Adrenal gland (tissue), 12 donors: Measurements from ENCODE around the gene ACY1. TPM values are rescaled to one million over a fixed set of nuclear protein-coding genes. Genes with fewer than 3 reads are reported as not detected.
A peak's percentile ranks its signal among the peaks of the same experiment; 100 is the strongest.

Experiments
- DNase-seq, 7 donors: peaks; one replicate each; pipeline ENCODE4 v3.0.0-alpha.2; 2019 to 2020
- H3K27ac ChIP-seq, 5 donors: fragments of 200-600 bp; sonication (generic) in 4 of 5; 1 replicate in 3 of 5; 2 replicates in 2 of 5; pipeline versions ENCODE4 v1.5.1 to v1.8.0; 2016 to 2020; ENCODE audit warnings: mild to moderate bottlenecking in 1 of 5
- H3K27me3 ChIP-seq: fragments of 200-600 bp; 2 replicates; pipeline ENCODE4 v1.8.0; 2021
- H3K36me3 ChIP-seq, 2 donors: fragments of 200-600 bp; replicated peaks in 1 of 2; 1 replicate in 1 of 2; 2 replicates in 1 of 2; pipeline versions ENCODE4 v1.5.1 to v1.8.0; 2018 to 2022
- H3K4me1 ChIP-seq, 2 donors: fragments of 200-600 bp; replicated peaks in 1 of 2; 1 replicate in 1 of 2; 2 replicates in 1 of 2; pipeline versions ENCODE4 v1.5.1 to v1.8.0; 2018 to 2021
- H3K4me3 ChIP-seq, 4 donors: fragments of 200-600 bp; sonication (generic) in 3 of 4; one replicate each; pipeline ENCODE4 v1.5.1; 2016 to 2018
- H3K9me3 ChIP-seq, 3 donors: fragments of 200-600 bp; sonication (generic) in 1 of 3; replicated peaks in 1 of 3; 1 replicate in 2 of 3; 2 replicates in 1 of 3; pipeline versions ENCODE4 v1.5.1 to v1.8.0; 2016 to 2021
- POLR2A ChIP-seq, 2 donors: fragments of 450-650 bp; IDR thresholded peaks; one replicate each; pipeline ENCODE4 v1.6.1; 2017; ENCODE audit warnings: antibody characterized with exemption in 2 of 2, mild to moderate bottlenecking in 2 of 2, moderate library complexity in 1 of 2
- WGBS, 4 donors: extraction: QIAGEN DNeasy Blood & Tissue Kit in 2 of 4; methylation state at CpG; one replicate each; pipeline versions ENCODE4 v1.1.5 to v1.1.7; 2013 to 2017; 5-methylcytosine and 5-hydroxymethylcytosine counted together
- intact Hi-C, 2 donors: fragments of 100-400 bp; cut with DNase I; formaldehyde crosslinking; loops; one replicate each; pipeline versions ENCODE4 v1.14.1 to v1.15.0; 2022 to 2023
- polyA plus RNA-seq, 3 donors: library from polyadenylated mRNA; stranded (reverse); fragments of 200-250 nt in 2 of 3; fragments of 350-450 nt in 1 of 3; fragmentation: Illumina TruSeq in 1 of 3; extraction: RNeasy Lipid Tissue Mini Kit (QIAGEN cat#74804) in 1 of 3; gene quantifications; one replicate each; pipeline ENCODE4 v1.2.3, GENCODE V29; 2013 to 2014
- total RNA-seq, 9 donors: library from RNA; depleted of rRNA in 4 of 9; stranded (reverse); fragments of >200 nt in 4 of 9; fragments of 120-200 nt in 1 of 9; fragmentation: NEBNext Ultra II Directional in 1 of 9; extraction: Animal tissue kit (Norgen Biotek cat#: 25700) in 1 of 9; gene quantifications; one replicate each; pipeline versions ENCODE4 v1.1.0 to v1.2.4, GENCODE V29; 2013 to 2023
- TF ChIP-seq, protein P1 (sequence below), 6 experiments: fragments of 450-650 bp in 4 of 6; fragments of 200-600 bp in 2 of 6; sonication (generic) in 1 of 6; IDR thresholded peaks; 1 replicate in 5 of 6; 2 replicates in 1 of 6; pipeline versions ENCODE4 v1.5.1 to v1.8.0; 2016 to 2021; ENCODE audit warnings: antibody characterized with exemption in 6 of 6, mild to moderate bottlenecking in 2 of 6, moderate library complexity in 1 of 6
- donor health status: healthy with polysubstance abuse.
- donor health status: Bipolar disorder and iron deficiency.
- donor health status: DM: yes; HTN: yes; CAD: no.
- donor health status: DM: no; HTN: no; CAD: no.
- donor health status: DM: no; HTN: no; CAD: no.
- donor health status: DM: yes; HTN: yes; CAD: no.

Gene ACY1
- total and polyA plus RNA-seq, 12 donors = 37.3 to 122 (median 74.2) TPM

DNA sequence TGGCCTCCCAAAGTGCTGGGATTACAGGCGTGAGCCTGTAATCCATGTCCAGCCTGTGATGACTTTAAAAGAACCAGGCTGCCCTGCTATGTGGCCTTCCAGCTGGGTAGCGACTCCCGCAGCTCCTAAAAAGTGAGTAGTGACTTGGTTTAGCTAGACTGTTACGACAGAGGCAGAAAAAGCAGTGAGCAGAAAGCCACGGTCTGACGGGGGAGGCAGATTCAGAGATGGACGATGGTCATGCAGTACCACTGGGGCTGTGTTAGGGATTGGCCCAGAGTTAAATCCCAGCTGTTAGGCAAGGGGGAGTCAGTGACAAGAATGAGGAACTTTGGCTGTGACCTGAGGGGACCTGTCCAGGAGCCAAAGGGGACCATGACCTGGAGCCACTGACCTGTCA is 15.4 kb downstream of the ACY1 start:
- intact Hi-C loops = loop anchor here in 1 of 2 donors (2.0 to 10.0 kb wide), 2 partner anchors 54 to 124 kb away; partner anchors contain the start of genes PARP3 and RRP9
- DNase-seq = no peak
- Histone ChIP-seq H3K4me1 (peaks cover 12 to 16% of the 10 kb centered on the region in 2 donors), H3K27ac (no peak overlapping the region), H3K4me3 (no peak overlapping the region), H3K36me3 (peaks cover 0 to 10% of the 10 kb centered on the region in 2 donors), H3K9me3 (no peaks in the 10 kb centered on the region), H3K27me3 (no peaks in the 10 kb centered on the region)
- TF ChIP-seq, protein P1, sequence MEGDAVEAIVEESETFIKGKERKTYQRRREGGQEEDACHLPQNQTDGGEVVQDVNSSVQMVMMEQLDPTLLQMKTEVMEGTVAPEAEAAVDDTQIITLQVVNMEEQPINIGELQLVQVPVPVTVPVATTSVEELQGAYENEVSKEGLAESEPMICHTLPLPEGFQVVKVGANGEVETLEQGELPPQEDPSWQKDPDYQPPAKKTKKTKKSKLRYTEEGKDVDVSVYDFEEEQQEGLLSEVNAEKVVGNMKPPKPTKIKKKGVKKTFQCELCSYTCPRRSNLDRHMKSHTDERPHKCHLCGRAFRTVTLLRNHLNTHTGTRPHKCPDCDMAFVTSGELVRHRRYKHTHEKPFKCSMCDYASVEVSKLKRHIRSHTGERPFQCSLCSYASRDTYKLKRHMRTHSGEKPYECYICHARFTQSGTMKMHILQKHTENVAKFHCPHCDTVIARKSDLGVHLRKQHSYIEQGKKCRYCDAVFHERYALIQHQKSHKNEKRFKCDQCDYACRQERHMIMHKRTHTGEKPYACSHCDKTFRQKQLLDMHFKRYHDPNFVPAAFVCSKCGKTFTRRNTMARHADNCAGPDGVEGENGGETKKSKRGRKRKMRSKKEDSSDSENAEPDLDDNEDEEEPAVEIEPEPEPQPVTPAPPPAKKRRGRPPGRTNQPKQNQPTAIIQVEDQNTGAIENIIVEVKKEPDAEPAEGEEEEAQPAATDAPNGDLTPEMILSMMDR (IDR thresholded peaks at IDR 0.05) = no peak
- TF ChIP-seq POLR2A (IDR thresholded peaks at IDR 0.05) = no peak
- 63 to 87% (median 67%) methylated on average over 4 to 7 of the region's 7 CpGs for WGBS, 4 donors

DNA sequence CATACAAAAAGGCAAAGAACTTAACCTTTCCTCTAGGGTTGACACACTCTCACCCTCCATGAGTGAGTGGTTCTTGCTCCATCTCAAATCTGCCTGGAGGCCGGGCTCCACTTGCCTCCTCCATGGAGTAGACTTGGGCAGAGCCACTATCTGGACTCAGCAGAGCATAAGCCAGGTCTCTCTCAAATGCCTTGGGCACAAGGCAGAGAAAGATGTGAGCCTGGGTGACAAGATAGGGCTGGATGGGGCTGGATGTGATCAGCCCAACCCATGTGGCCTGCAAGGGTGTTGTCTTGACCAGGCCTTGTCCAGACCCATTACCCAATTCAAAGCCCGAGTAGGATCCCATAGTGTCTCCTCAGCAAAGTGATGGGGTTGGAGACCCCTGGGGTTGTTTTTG is 16.5 kb downstream of the ACY1 start:
- WGBS, 4 donors = 53 to 88% (median 65%) methylated on average over 2 of the region's 2 CpGs
- H3K4me1 ChIP-seq = peaks cover 2 to 13% of the 10 kb centered on the region in 2 donors
- H3K9me3 ChIP-seq = no peaks in the 10 kb centered on the region

DNA sequence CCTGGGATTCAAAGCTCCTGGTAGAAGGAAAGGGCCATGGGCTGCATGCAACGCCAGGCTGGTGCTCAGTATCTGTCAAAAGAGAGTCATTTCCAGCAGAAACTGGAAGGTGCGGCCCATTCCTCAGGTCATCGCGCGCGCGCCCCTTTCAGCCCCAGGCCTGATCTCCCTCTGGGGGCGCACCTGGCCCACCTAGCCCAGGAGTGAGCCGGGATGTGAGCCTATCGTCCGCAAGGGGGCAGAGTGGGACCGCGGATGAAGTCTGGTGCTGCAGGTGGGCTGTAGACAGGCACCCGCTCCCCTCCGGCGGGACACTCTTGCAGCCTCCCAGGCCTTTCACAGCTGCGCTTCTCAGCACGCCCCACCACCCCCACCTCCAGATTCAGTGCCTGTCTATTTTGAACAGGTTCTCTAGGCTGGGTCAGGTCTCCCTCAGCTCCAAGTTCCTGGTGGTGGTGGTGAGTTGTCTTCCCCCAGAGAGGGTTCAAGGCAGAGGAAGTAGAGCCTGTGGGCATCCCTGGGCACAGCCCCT is 18.2 kb downstream of the ACY1 start:
- Histone ChIP-seq H3K9me3 (no peaks in the 10 kb centered on the region), H3K27me3 (no peaks in the 10 kb centered on the region), H3K4me3 (no peak overlapping the region), H3K4me1 (peaks cover 0 to 24% of the 10 kb centered on the region in 2 donors), H3K36me3 (no peaks in the 10 kb centered on the region), H3K27ac (no peak overlapping the region)
- WGBS, 4 donors = 0 to 3% (median 1%) methylated on average over 1 to 18 of the region's 18 CpGs
- TF ChIP-seq POLR2A (IDR thresholded peaks at IDR 0.05) = no peak
- TF ChIP-seq, protein P1 (IDR thresholded peaks at IDR 0.05) = peak; percentile 90 to 98 (median 95)
- intact Hi-C loops = loop anchor here (2.0 to 5.0 kb wide), 4 partner anchors 51 to 143 kb away; partner anchors contain the start of gene DUSP7 (in 1 of the 2)
- DNase-seq = peak; percentile 59 to 88 (median 74)

More for the DNA sequence above, 16.5 kb downstream of the ACY1 start:
- TF ChIP-seq, protein P1 (IDR thresholded peaks at IDR 0.05) = no peak
- TF ChIP-seq POLR2A (IDR thresholded peaks at IDR 0.05) = no peak
- no peak overlapping the region for H3K27ac ChIP-seq
- intact Hi-C loops = loop anchor here (2.0 to 10.0 kb wide), 6 partner anchors 52 to 145 kb away; partner anchors contain the start of genes DUSP7 (in 1 of the 2), PARP3 (in 1 of the 2) and RRP9 (in 1 of the 2)
- no peak for DNase-seq
- peaks cover 0 to under 1% of the 10 kb centered on the region in 2 donors for H3K36me3 ChIP-seq
- H3K27me3 ChIP-seq = no peaks in the 10 kb centered on the region
- H3K4me3 ChIP-seq = no peak overlapping the region

DNA sequence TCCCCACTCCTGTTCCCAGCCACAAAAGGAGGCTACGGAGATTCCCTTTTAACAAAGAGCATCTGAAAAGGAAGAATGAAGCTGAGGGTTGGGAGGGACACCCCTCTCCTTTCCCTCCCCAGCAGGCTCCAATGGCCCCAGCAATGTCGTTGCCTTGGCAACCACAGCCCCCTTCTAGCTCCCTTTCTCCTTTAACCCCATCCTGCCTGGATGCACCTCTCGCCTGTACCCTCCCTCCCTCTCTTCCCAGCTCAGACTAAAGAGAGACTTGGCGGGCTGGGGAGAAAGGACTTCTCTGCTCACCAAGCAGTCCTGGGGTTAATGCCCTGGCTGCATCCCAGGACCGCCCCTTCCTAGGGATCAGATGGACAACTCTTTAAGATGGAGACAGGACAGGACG is 19.4 kb downstream of the ACY1 start:
- no peak for DNase-seq
- H3K36me3 ChIP-seq = no peaks in the 10 kb centered on the region
- peaks cover 0 to 27% of the 10 kb centered on the region in 2 donors for H3K4me1 ChIP-seq
- TF ChIP-seq POLR2A (IDR thresholded peaks at IDR 0.05) = no peak
- TF ChIP-seq, protein P1 (IDR thresholded peaks at IDR 0.05) = no peak
- intact Hi-C loops = loop anchor here (5.0 kb wide), 3 partner anchors 50 to 120 kb away; partner anchors contain the start of gene DUSP7 (in 1 of the 2)
- H3K4me3 ChIP-seq = no peak overlapping the region
- no peaks in the 10 kb centered on the region for H3K27me3 ChIP-seq
- H3K9me3 ChIP-seq = no peaks in the 10 kb centered on the region
- 76 to 79% (median 77%) methylated on average over 6 of the region's 6 CpGs for WGBS, 4 donors
- H3K27ac ChIP-seq = no peak overlapping the region
